ENCODE data around the gene UTS2.

The UTS2 gene

DNA sequence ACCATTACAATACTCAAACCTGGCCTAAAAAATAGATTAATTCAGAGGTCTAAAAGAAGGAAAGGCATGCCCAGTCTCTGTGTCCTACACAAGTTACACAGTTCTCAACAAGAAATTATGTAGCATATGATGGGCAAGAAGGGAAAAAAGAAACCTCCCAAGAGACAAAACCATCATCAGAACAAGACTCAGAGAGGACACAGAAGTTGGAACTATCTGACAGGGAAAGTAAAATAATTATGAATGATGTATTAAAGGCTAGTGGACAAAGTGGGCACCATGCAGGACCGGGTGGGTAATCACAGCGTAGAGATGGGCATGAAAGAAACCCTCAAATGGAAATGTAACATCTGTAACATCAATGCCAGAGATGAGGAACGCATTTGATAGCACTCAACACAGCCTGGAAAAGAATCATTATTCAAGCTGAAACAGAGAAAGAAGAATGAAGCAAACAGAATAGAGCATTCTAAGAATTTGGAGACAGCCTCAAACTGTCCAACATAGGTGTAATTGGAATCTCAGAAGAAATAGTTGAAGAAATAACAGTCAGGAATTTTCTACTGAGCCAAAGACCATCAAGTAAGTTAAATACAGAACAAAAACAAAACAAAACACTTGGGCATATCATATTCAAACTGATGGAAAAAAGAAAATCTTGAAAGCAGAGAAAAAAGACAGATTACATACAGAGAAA lies 39.0 kb downstream of the UTS2 start:
- no peaks in the 10 kb centered on the region for H3K4me1 ChIP-seq (ENCODE audit: control insufficient read depth in 1 of 2, insufficient read depth in 1 of 2, low read depth in 1 of 2, low read length in 1 of 2)

DNA sequence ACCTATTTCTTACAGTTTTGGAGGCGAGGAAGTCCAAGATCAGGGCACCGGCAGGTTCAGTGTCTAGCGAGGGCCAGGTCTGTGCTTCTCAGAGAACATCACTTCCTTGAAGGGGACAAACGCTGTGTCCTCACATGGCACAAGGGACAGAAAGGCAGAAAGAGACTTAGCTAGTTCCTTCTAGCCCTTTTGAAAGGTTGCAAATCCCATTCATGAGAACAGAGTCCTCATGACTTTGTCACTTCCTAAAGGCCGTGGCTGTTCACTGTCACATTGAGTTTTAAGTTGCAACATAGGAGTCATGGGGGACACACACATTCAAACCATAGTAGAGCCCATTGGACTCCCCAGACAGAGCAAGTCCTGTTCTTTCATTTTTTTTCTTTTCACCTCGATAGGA lies 41.4 kb downstream of the UTS2 start:
- Histone ChIP-seq H3K36me3 (no peaks in the 10 kb centered on the region), H3K4me1 (ENCODE audit: control insufficient read depth in 1 of 2, insufficient read depth in 1 of 2, low read depth in 1 of 2, low read length in 1 of 2) (no peaks in the 10 kb centered on the region), H3K9me3 (peaks cover 6% of the 10 kb centered on the region), H3K4me3 (ENCODE audit: low read depth in 1 of 2, low read length in 1 of 2) (no peak overlapping the region), H3K27ac (no peak overlapping the region), H3K27me3 (no peaks in the 10 kb centered on the region)
- TF ChIP-seq, protein P1, sequence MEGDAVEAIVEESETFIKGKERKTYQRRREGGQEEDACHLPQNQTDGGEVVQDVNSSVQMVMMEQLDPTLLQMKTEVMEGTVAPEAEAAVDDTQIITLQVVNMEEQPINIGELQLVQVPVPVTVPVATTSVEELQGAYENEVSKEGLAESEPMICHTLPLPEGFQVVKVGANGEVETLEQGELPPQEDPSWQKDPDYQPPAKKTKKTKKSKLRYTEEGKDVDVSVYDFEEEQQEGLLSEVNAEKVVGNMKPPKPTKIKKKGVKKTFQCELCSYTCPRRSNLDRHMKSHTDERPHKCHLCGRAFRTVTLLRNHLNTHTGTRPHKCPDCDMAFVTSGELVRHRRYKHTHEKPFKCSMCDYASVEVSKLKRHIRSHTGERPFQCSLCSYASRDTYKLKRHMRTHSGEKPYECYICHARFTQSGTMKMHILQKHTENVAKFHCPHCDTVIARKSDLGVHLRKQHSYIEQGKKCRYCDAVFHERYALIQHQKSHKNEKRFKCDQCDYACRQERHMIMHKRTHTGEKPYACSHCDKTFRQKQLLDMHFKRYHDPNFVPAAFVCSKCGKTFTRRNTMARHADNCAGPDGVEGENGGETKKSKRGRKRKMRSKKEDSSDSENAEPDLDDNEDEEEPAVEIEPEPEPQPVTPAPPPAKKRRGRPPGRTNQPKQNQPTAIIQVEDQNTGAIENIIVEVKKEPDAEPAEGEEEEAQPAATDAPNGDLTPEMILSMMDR (IDR thresholded peaks at IDR 0.05) = no peak

More for the DNA sequence above, 39.0 kb downstream of the UTS2 start:
- peaks cover 6% of the 10 kb centered on the region for H3K9me3 ChIP-seq
- no peaks in the 10 kb centered on the region for H3K27me3 ChIP-seq
- H3K4me3 ChIP-seq (ENCODE audit: low read depth in 1 of 2, low read length in 1 of 2) = no peak overlapping the region
- no peaks in the 10 kb centered on the region for H3K36me3 ChIP-seq
- no peak overlapping the region for H3K27ac ChIP-seq
- TF ChIP-seq, protein P1 (IDR thresholded peaks at IDR 0.05) = no peak

DNA sequence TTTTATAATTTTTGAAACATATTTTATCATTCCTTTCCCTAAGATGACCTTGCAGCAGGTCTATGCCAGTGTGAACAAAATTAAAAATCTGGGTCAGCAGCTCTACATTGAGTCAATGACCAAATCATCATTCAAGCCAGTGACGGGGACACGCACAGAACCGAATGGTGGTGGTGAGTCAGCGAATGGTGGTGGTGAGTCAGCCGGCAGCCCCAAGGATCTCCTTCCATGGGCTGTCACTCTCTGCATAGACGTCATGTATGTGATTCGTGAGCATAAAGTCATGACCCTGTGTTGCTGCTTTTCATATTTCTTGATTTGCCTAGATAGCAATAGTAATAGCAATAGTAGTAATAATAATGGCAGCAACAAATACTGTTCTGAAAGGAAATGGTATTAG lies 42.5 kb downstream of the UTS2 start:
- Histone ChIP-seq H3K9me3 (peaks cover 6% of the 10 kb centered on the region), H3K4me1 (ENCODE audit: control insufficient read depth in 1 of 2, insufficient read depth in 1 of 2, low read depth in 1 of 2, low read length in 1 of 2) (no peaks in the 10 kb centered on the region), H3K4me3 (ENCODE audit: low read depth in 1 of 2, low read length in 1 of 2) (no peak overlapping the region), H3K27me3 (no peaks in the 10 kb centered on the region), H3K27ac (no peak overlapping the region), H3K36me3 (no peaks in the 10 kb centered on the region)
- TF ChIP-seq, protein P1 (IDR thresholded peaks at IDR 0.05) = no peak

DNA sequence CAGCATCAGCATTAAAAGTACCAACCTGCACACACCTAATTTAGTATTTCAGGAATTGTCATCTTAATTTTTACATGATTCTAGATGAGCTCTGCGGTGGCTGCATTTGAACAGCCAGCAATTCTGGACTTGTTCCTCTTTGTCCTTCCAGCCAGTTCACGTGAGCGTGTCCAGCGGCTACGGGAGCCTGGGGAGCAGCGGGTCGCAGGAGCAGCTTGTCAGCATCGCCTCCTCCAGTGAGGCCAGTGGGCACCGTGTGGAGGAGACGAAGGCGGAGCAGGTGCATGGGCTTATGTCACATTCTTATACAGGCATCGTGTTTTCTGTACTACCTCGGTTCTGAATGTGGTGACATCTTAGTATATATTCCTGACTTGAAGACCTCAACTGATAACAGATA lies 43.1 kb downstream of the UTS2 start:
- no peaks in the 10 kb centered on the region for H3K36me3 ChIP-seq
- H3K9me3 ChIP-seq = peaks cover 6% of the 10 kb centered on the region
- H3K27me3 ChIP-seq = no peaks in the 10 kb centered on the region
- no peak overlapping the region for H3K27ac ChIP-seq
- H3K4me1 ChIP-seq (ENCODE audit: control insufficient read depth in 1 of 2, insufficient read depth in 1 of 2, low read depth in 1 of 2, low read length in 1 of 2) = no peaks in the 10 kb centered on the region
- H3K4me3 ChIP-seq (ENCODE audit: low read depth in 1 of 2, low read length in 1 of 2) = no peak overlapping the region
- TF ChIP-seq, protein P1 (IDR thresholded peaks at IDR 0.05) = no peak

DNA sequence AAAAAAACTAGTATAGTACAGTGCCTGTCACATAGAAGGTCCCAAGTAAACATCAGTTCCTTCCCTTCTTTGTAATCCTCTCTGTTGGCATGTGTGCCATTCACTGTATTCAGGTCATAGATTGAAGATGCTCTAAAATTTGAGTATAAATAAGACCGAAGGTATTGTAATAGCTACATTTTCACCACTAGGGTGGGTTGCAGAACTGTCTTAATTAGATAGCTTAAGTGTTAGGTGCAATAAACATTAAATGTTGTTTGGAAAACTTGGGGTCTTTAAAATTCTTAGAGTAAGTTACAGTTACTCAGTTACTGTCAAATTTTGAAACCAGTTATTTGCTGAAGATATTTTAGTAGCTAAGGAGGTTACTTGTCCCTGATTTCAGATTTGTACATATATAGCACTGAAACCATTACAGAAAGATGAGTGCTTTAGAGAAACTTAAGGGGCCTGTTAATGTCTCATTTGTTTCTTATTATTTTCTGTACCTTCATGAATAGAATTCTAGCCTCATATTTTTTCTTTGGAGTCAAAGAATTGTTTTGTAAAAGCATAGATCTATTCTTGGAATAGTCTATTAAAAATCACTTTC lies 44.5 kb downstream of the UTS2 start:
- H3K4me3 ChIP-seq (ENCODE audit: low read depth in 1 of 2, low read length in 1 of 2) = no peak overlapping the region
- TF ChIP-seq, protein P1 (IDR thresholded peaks at IDR 0.05) = no peak
- H3K36me3 ChIP-seq = no peaks in the 10 kb centered on the region
- no peaks in the 10 kb centered on the region for H3K4me1 ChIP-seq (ENCODE audit: control insufficient read depth in 1 of 2, insufficient read depth in 1 of 2, low read depth in 1 of 2, low read length in 1 of 2)
- H3K27me3 ChIP-seq = no peaks in the 10 kb centered on the region
- no peak overlapping the region for H3K27ac ChIP-seq
- peaks cover 1% of the 10 kb centered on the region for H3K9me3 ChIP-seq
